GM12878 (cell line): ENCODE data around the gene KIF20B. TPM values are rescaled to one million over a fixed set of nuclear protein-coding genes. Genes with fewer than 3 reads are reported as not detected.
A peak's percentile ranks its signal among the peaks of the same experiment; 100 is the strongest.

Experiments used
- ATAC-seq: fragments of 200-7000 bp; cut with Tn5 transposase; 3 replicates; pipeline ENCODE4 v1.9.1; 2020; ENCODE audit warnings: mild to moderate bottlenecking, moderate library complexity
- BruUV-seq: library from RNA; stranded (reverse); fragments of 400-500 nt; replicated peaks from 2 replicates; lab custom pipeline; 2021; lab: Mats Ljungman, UMichigan
- CTCF ChIA-PET: fragments of 300-600 bp; sonication (Branson Sonifier 250); formaldehyde crosslinking; extraction: SDS; loops from one replicate; lab custom pipeline; 2021; ENCODE audit warnings: inconsistent platforms; lab: Yijun Ruan, JAX
- POLR2A ChIA-PET: fragments of 350-600 bp; formaldehyde crosslinking; extraction: SDS; loops from one replicate; lab custom pipeline; 2021; ENCODE audit warnings: inconsistent platforms; lab: Charles Lee
- RAD21 ChIA-PET: fragments of 300-600 bp; sonication (Branson Sonifier 250); formaldehyde crosslinking; loops from one replicate; lab custom pipeline; 2023; ENCODE audit warnings: antibody characterized with exemption; ENCODE audit not compliant: unreplicated experiment; lab: Charles Lee
- SMC1A ChIA-PET: fragments of 300-600 bp; sonication (Branson Sonifier 250); formaldehyde crosslinking; loops from one replicate; lab custom pipeline; 2023; ENCODE audit not compliant: unreplicated experiment, uncharacterized antibody; lab: Charles Lee
- DNase-seq: peaks from one replicate; pipeline ENCODE4 v3.0.0-alpha.2; 2011; ENCODE audit warnings: low read depth, low spot score
- FAIRE-seq: peaks from 3 replicates; lab custom pipeline; 2011; peaks lifted over from hg19 to GRCh38; lab: Jason Lieb, UNC
- H2AFZ ChIP-seq: 2 replicates; pipeline ENCODE4 v1.6.0; 2011; ENCODE audit warnings: low read depth, low read length, control low read depth; ENCODE audit not compliant: control insufficient read depth
- H3K27ac ChIP-seq: 2 replicates; pipeline ENCODE4 v1.5.1; 2011; ENCODE audit warnings: control low read depth; ENCODE audit not compliant: control insufficient read depth, insufficient read depth
- H3K27me3 ChIP-seq, 2 experiments: replicated peaks in 1 of 2; 2 replicates each; pipeline versions ENCODE4 v1.6.0 to v1.6.1; 2011; ENCODE audit warnings: low read length in 1 of 2; ENCODE audit not compliant: control insufficient read depth in 2 of 2, insufficient read depth in 2 of 2
- H3K36me3 ChIP-seq, 2 experiments: 2 replicates each; pipeline ENCODE4 v1.5.1; 2011; ENCODE audit warnings: low read length in 1 of 2; ENCODE audit not compliant: control insufficient read depth in 2 of 2, insufficient read depth in 2 of 2
- H3K4me1 ChIP-seq: 2 replicates; pipeline ENCODE4 v1.6.1; 2011; ENCODE audit warnings: mild to moderate bottlenecking, low read length, moderate library complexity, mixed read lengths; ENCODE audit not compliant: control insufficient read depth, insufficient read depth
- H3K4me2 ChIP-seq: 2 replicates; pipeline ENCODE4 v1.6.0; 2011; ENCODE audit warnings: control low read depth; ENCODE audit not compliant: control insufficient read depth, insufficient read depth
- H3K4me3 ChIP-seq: fragments of 200-600 bp; sonication (generic); 2 replicates; pipeline ENCODE4 v1.5.1; 2016
- H3K79me2 ChIP-seq: 2 replicates; pipeline ENCODE4 v1.6.0; 2011; ENCODE audit warnings: low read length; ENCODE audit not compliant: control insufficient read depth, insufficient read depth
- H3K9ac ChIP-seq: 2 replicates; pipeline ENCODE4 v1.8.0; 2011; ENCODE audit warnings: low read length, control low read depth, mixed read lengths; ENCODE audit not compliant: control insufficient read depth, insufficient read depth
- H3K9me3 ChIP-seq: replicated peaks from 3 replicates; pipeline ENCODE4 v1.5.1; 2011; ENCODE audit warnings: mild to moderate bottlenecking, low read length; ENCODE audit not compliant: control insufficient read depth, insufficient read depth
- H4K20me1 ChIP-seq: 2 replicates; pipeline ENCODE4 v1.6.0; 2011; ENCODE audit not compliant: control insufficient read depth, insufficient read depth
- BACH1 ChIP-seq: fragments of 450-650 bp; IDR thresholded peaks from 2 replicates; pipeline ENCODE4 v1.6.1; 2017; ENCODE audit warnings: mild to moderate bottlenecking, borderline replicate concordance
- HDGF ChIP-seq: fragments of 450-650 bp; IDR thresholded peaks from 2 replicates; pipeline ENCODE4 v1.6.1; 2016; ENCODE audit warnings: antibody characterized with exemption
- RELA ChIP-seq: fragments of 450-650 bp; IDR thresholded peaks from 2 replicates; pipeline ENCODE4 v1.8.0; 2014; ENCODE audit warnings: borderline replicate concordance; ENCODE audit not compliant: partially characterized antibody
- SPI1 ChIP-seq: IDR thresholded peaks from 2 replicates; pipeline ENCODE4 v1.6.1; 2011; ENCODE audit warnings: low read depth, mild to moderate bottlenecking, low read length, moderate library complexity, borderline replicate concordance; ENCODE audit not compliant: insufficient read depth
- SRF ChIP-seq, 2 experiments: IDR thresholded peaks; 2 replicates each; pipeline ENCODE4 v1.6.1; 2011; ENCODE audit warnings: low read depth in 2 of 2, low read length in 2 of 2, mild to moderate bottlenecking in 1 of 2, moderate library complexity in 1 of 2
- ZBTB33 ChIP-seq: fragments of 450-650 bp; IDR thresholded peaks from 2 replicates; pipeline ENCODE4 v1.6.1; 2017; ENCODE audit warnings: mild to moderate bottlenecking
- WGBS: methylation state at CpG from one replicate; pipeline ENCODE4 v1.1.6; 2016; ENCODE audit warnings: low lambda C conversion rate; ENCODE audit not compliant: insufficient replicate concordance, insufficient coverage; ENCODE audit errors: missing lambda C conversion rate; 5-methylcytosine and 5-hydroxymethylcytosine counted together
- in situ Hi-C: fragments of 300-500 bp; cut with MboI; formaldehyde crosslinking; loops from 9 replicates; pipeline ENCODE4 v1.14.3; 2018; ENCODE audit warnings: mixed read lengths
- intact Hi-C: fragments of 100-400 bp; cut with micrococcal nuclease; formaldehyde crosslinking; loops from one replicate; pipeline ENCODE4 v1.14.2; 2022; ENCODE audit not compliant: unreplicated experiment
- polyA plus RNA-seq, 11 experiments: library from polyadenylated mRNA; depleted of rRNA in 4 of 11; unstranded in 6 of 11; stranded (reverse) in 5 of 11; fragments of >200 nt; fragmentation: Nextera tagmentation in 4 of 11; fragmentation: Illumina TruSeq in 1 of 11; extraction: Ambion mirVana in 4 of 11; extraction: Trizol in 1 of 11; gene quantifications; 1 replicate in 1 of 11; 2 replicates in 10 of 11; pipeline versions ENCODE4 v1.2.1 to v1.2.3, GENCODE V29; 2011 to 2016; ENCODE audit warnings: inconsistent platforms in 2 of 11, missing spikeins in 2 of 11, low read depth in 1 of 11
- total RNA-seq, 4 experiments: library from RNA; depleted of rRNA in 3 of 4; stranded (reverse); fragments of >200 nt in 3 of 4; fragmentation: Illumina TruSeq in 1 of 4; extraction: Trizol in 1 of 4; gene quantifications; 2 replicates each; pipeline versions ENCODE4 v1.2.1 to v1.2.3, GENCODE V29; 2013 to 2021

Gene KIF20B
- total and polyA plus RNA-seq, 10 of the 15 experiments (the other 5 are each of a cell fraction or from before 2014, with no cell fraction given), result 15.6 to 67.7 (median 44.3) TPM

GRCh38 chr10:89808842-89809241 is 107.5 kb downstream of the KIF20B start:
- TF ChIP-seq BACH1, result no peak
- peak; percentile 45; the same call in 1 of the 2 replicates for TF ChIP-seq SPI1
- TF ChIP-seq, all 136 proteins: peak for 1
- no peaks in the 10 kb centered on the region for H3K27me3 ChIP-seq
- H3K79me2 ChIP-seq, result no peaks in the 10 kb centered on the region
- ChIA-PET CTCF (no interaction called here), SMC1A (interaction anchor here (0.7 to 1.2 kb wide), 4 partner anchors 13 to 114 kb away, joined by 3 to 4 read pairs (median 3); no protein-coding TSS in a partner anchor), RAD21 (no interaction called here), POLR2A (no interaction called here)
- WGBS, result 3% methylated on average over 2 of the region's 2 CpGs
- H3K36me3 ChIP-seq, result no peaks in the 10 kb centered on the region
- no peak overlapping the region for H3K27ac ChIP-seq
- H4K20me1 ChIP-seq, result no peaks in the 10 kb centered on the region
- in situ Hi-C loops (no loop called here), intact Hi-C loops (loop anchor here (5.0 kb wide), 1 partner anchor 118 kb away; no protein-coding TSS in a partner anchor)
- H3K9ac ChIP-seq, result no peak overlapping the region
- H3K9me3 ChIP-seq, result no peaks in the 10 kb centered on the region
- DNase-seq (no peak), FAIRE-seq (no peak), ATAC-seq (peak; percentile 23)
- no peak overlapping the region for H3K4me2 ChIP-seq
- no peak overlapping the region for H3K4me3 ChIP-seq
- no TSS peak for BruUV-seq
- H2AFZ ChIP-seq, result no peak overlapping the region
- peaks cover 9% of the 10 kb centered on the region for H3K4me1 ChIP-seq

- ChIA-PET RAD21 (no interaction called here), POLR2A (no interaction called here), CTCF (no interaction called here), SMC1A (no interaction called here)
- no peak overlapping the region for H3K27ac ChIP-seq
- BruUV-seq, result no TSS peak
- TF ChIP-seq HDGF (no peak), SRF (IDR thresholded peaks at IDR 0.05; ENCODE audit: low read depth in 2 of 2, low read length in 2 of 2) (no peak), ZBTB33 (no peak), RELA (no peak)
- in situ Hi-C loops, result no loop called here
- no peaks in the 10 kb centered on the region for H3K27me3 ChIP-seq
- H4K20me1 ChIP-seq, result no peaks in the 10 kb centered on the region
- DNase-seq (no peak), FAIRE-seq (no peak), ATAC-seq (no peak)
- intact Hi-C loops, result loop anchor here (5.0 to 10.0 kb wide), 2 partner anchors 118 to 495 kb away; no protein-coding TSS in a partner anchor
- H3K4me2 ChIP-seq, result no peak overlapping the region
- H3K36me3 ChIP-seq, result no peaks in the 10 kb centered on the region
- 18% methylated on average over 4 of the region's 4 CpGs for WGBS
- H3K4me1 ChIP-seq, result peaks cover 9% of the 10 kb centered on the region
- no peak overlapping the region for H3K4me3 ChIP-seq
- no peaks in the 10 kb centered on the region for H3K9me3 ChIP-seq
- no peak overlapping the region for H3K9ac ChIP-seq
- H3K79me2 ChIP-seq, result no peaks in the 10 kb centered on the region
- H2AFZ ChIP-seq, result no peak overlapping the region
Observed at GRCh38 chr10:89809766-89810165, 108.4 kb downstream of the KIF20B start.
